Measurements from ENCODE around the gene CMSS1. TPM values are rescaled to one million over a fixed set of nuclear protein-coding genes. Genes with fewer than 3 reads are reported as not detected.

CMSS1 gene
- total and polyA plus RNA-seq, 12 donors = 16.2 to 75.6 (median 33.0) TPM

GRCh38 chr3:99980606-99981005 is 162.9 kb downstream of the CMSS1 start:
- H3K36me3 ChIP-seq (replicated peaks in 1 of 2) = no peaks in the 10 kb centered on the region
- no peak for TF ChIP-seq POLR2A (IDR thresholded peaks at IDR 0.05)
- TF ChIP-seq, protein P1, sequence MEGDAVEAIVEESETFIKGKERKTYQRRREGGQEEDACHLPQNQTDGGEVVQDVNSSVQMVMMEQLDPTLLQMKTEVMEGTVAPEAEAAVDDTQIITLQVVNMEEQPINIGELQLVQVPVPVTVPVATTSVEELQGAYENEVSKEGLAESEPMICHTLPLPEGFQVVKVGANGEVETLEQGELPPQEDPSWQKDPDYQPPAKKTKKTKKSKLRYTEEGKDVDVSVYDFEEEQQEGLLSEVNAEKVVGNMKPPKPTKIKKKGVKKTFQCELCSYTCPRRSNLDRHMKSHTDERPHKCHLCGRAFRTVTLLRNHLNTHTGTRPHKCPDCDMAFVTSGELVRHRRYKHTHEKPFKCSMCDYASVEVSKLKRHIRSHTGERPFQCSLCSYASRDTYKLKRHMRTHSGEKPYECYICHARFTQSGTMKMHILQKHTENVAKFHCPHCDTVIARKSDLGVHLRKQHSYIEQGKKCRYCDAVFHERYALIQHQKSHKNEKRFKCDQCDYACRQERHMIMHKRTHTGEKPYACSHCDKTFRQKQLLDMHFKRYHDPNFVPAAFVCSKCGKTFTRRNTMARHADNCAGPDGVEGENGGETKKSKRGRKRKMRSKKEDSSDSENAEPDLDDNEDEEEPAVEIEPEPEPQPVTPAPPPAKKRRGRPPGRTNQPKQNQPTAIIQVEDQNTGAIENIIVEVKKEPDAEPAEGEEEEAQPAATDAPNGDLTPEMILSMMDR (IDR thresholded peaks at IDR 0.05) = no peak
- 95 to 96% (median 95%) methylated on average over 3 of the region's 3 CpGs for WGBS, 4 donors
- intact Hi-C loops (cut with DNase I) = no loop called here
- no peak for DNase-seq
- H3K9me3 ChIP-seq (replicated peaks in 1 of 3) = no peaks in the 10 kb centered on the region
- no peaks in the 10 kb centered on the region for H3K27me3 ChIP-seq
- H3K4me3 ChIP-seq = no peak overlapping the region
- no peak overlapping the region for H3K27ac ChIP-seq
- no peaks in the 10 kb centered on the region for H3K4me1 ChIP-seq (replicated peaks in 1 of 2)

- no peaks in the 10 kb centered on the region for H3K9me3 ChIP-seq (replicated peaks in 1 of 3)
- intact Hi-C loops (cut with DNase I) = no loop called here
Observed at GRCh38 chr3:99981138-99981537, 163.5 kb downstream of the CMSS1 start.

DNA sequence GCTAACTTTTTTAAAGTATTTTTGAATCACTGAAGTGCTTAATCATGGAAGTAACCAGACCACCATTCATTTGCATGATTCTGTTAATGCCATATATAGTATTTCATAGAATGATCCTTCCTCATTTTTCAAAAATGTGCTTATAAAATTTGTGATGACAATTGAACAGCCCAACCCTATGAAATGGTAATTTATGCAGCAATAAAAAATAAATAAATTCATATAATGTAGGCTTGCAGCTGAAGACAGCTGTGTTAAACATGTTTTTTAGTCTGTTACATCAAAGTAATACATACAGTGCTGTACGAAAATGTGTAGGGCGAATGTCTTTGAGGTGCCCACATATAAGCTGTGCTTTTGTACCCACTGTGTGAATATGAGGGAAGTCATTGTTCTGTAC is 165.0 kb downstream of the CMSS1 start:
- Histone ChIP-seq H3K27me3 (no peaks in the 10 kb centered on the region), H3K4me3 (no peak overlapping the region), H3K36me3 (replicated peaks in 1 of 2) (no peaks in the 10 kb centered on the region), H3K9me3 (replicated peaks in 1 of 3) (no peaks in the 10 kb centered on the region), H3K27ac (no peak overlapping the region), H3K4me1 (replicated peaks in 1 of 2) (no peaks in the 10 kb centered on the region)
- TF ChIP-seq POLR2A (IDR thresholded peaks at IDR 0.05) = no peak
- TF ChIP-seq, protein P1 (IDR thresholded peaks at IDR 0.05) = no peak
- WGBS, 4 donors = 96 to 98% (median 97%) methylated on average over 2 of the region's 2 CpGs
- no peak for DNase-seq
- intact Hi-C loops (cut with DNase I) = no loop called here

More at GRCh38 chr3:99981138-99981537, 163.5 kb downstream of the CMSS1 start:
- H3K27ac ChIP-seq = no peak overlapping the region
- H3K4me1 ChIP-seq (replicated peaks in 1 of 2) = no peaks in the 10 kb centered on the region
- TF ChIP-seq, protein P1 (IDR thresholded peaks at IDR 0.05) = no peak
- no peak for TF ChIP-seq POLR2A (IDR thresholded peaks at IDR 0.05)
- WGBS, 4 donors = 94 to 100% (median 99%) methylated on average over 1 of the region's 1 CpG
- no peaks in the 10 kb centered on the region for H3K36me3 ChIP-seq (replicated peaks in 1 of 2)
- DNase-seq = no peak
- H3K27me3 ChIP-seq = no peaks in the 10 kb centered on the region
- no peak overlapping the region for H3K4me3 ChIP-seq

DNA sequence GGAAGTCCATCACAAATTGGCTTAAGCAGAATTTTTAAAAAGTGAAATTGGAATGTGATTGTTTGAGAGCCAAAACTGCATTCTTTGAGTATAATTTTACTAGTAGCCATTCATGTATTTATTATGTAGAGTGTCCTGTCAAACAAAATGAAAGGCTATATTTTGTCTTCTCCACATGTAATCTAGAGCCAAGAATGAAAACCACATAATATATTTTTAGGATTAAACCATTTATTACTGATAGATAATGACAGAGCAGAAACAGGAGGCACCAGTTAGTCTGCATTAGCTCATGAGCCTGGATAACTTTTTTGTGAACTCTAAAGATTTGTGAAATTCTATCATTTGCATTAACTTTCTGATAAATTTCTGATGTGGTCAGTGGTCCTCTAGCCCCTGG is 166.5 kb downstream of the CMSS1 start:
- H3K27me3 ChIP-seq = no peaks in the 10 kb centered on the region
- H3K36me3 ChIP-seq (replicated peaks in 1 of 2) = no peaks in the 10 kb centered on the region
- H3K4me3 ChIP-seq = no peak overlapping the region
- no peak for TF ChIP-seq POLR2A (IDR thresholded peaks at IDR 0.05)
- TF ChIP-seq, protein P1 (IDR thresholded peaks at IDR 0.05) = no peak
- intact Hi-C loops (cut with DNase I) = no loop called here
- H3K27ac ChIP-seq = no peak overlapping the region
- no peaks in the 10 kb centered on the region for H3K4me1 ChIP-seq (replicated peaks in 1 of 2)
- no peak for DNase-seq
- H3K9me3 ChIP-seq (replicated peaks in 1 of 3) = no peaks in the 10 kb centered on the region

All from adrenal gland (tissue), 12 donors.